Kidney epithelial cell (primary cell): Measurements from ENCODE around the gene SHISA8. TPM values are rescaled to one million over a fixed set of nuclear protein-coding genes. Genes with fewer than 3 reads are reported as not detected.
"Not testable (repeated sequence)": the region's sequence is repeated elsewhere in the genome, so short reads cannot be mapped to it uniquely, and the experiment has no call there.

Experiments
- DNase-seq: peaks from one replicate; pipeline ENCODE4 v3.0.0-alpha.2; 2010; ENCODE audit warnings: low read depth
- H3K27me3 ChIP-seq: 2 replicates; pipeline ENCODE4 v1.6.0; 2011; ENCODE audit warnings: low read length; ENCODE audit not compliant: control insufficient read depth, insufficient read depth
- H3K36me3 ChIP-seq: 2 replicates; pipeline ENCODE4 v1.5.1; 2011; ENCODE audit warnings: low read length; ENCODE audit not compliant: control insufficient read depth, insufficient read depth
- H3K4me3 ChIP-seq: 2 replicates; pipeline ENCODE4 v1.5.1; 2011; ENCODE audit warnings: low read depth, mild to moderate bottlenecking, control low read depth, low read length
- total RNA-seq: library from RNA; depleted of rRNA; stranded (reverse); fragments of >200 nt; gene quantifications from 2 replicates; pipeline ENCODE4 v1.2.3, GENCODE V29; 2015
- TF ChIP-seq, protein P1 (sequence below): IDR thresholded peaks from 2 replicates; pipeline ENCODE4 v1.5.1; 2011; ENCODE audit warnings: mild to moderate bottlenecking, moderate library complexity, low read length, control low read depth, inconsistent platforms; ENCODE audit not compliant: insufficient read depth, poor library complexity, severe bottlenecking

SHISA8 gene
- total RNA-seq, 1 donor from 2014 or later = not detected

DNA sequence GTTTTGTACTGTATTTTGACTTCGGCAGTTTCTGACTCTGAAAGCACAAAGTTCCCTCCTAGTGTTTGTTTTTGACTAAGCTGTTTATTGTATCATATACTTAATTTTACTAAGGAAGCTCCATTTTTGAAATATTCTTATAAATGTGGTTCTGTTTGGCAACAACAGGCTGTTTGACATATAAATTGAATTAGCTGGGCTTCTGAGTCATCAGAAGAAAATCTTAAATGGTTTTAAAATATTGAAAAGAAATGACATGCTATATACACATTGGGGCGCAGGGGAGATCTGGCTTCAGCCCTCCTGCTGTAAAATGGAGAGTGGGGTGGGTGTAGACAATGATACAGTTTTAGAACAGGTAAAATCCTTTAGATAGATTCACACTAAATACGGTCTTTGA is 38.6 kb downstream of the SHISA8 start:
- Histone ChIP-seq H3K4me3 (no peak overlapping the region), H3K27me3 (no peaks in the 10 kb centered on the region), H3K36me3 (peaks cover 5% of the 10 kb centered on the region)
- no peak for DNase-seq
- TF ChIP-seq, protein P1, sequence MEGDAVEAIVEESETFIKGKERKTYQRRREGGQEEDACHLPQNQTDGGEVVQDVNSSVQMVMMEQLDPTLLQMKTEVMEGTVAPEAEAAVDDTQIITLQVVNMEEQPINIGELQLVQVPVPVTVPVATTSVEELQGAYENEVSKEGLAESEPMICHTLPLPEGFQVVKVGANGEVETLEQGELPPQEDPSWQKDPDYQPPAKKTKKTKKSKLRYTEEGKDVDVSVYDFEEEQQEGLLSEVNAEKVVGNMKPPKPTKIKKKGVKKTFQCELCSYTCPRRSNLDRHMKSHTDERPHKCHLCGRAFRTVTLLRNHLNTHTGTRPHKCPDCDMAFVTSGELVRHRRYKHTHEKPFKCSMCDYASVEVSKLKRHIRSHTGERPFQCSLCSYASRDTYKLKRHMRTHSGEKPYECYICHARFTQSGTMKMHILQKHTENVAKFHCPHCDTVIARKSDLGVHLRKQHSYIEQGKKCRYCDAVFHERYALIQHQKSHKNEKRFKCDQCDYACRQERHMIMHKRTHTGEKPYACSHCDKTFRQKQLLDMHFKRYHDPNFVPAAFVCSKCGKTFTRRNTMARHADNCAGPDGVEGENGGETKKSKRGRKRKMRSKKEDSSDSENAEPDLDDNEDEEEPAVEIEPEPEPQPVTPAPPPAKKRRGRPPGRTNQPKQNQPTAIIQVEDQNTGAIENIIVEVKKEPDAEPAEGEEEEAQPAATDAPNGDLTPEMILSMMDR = no peak

DNA sequence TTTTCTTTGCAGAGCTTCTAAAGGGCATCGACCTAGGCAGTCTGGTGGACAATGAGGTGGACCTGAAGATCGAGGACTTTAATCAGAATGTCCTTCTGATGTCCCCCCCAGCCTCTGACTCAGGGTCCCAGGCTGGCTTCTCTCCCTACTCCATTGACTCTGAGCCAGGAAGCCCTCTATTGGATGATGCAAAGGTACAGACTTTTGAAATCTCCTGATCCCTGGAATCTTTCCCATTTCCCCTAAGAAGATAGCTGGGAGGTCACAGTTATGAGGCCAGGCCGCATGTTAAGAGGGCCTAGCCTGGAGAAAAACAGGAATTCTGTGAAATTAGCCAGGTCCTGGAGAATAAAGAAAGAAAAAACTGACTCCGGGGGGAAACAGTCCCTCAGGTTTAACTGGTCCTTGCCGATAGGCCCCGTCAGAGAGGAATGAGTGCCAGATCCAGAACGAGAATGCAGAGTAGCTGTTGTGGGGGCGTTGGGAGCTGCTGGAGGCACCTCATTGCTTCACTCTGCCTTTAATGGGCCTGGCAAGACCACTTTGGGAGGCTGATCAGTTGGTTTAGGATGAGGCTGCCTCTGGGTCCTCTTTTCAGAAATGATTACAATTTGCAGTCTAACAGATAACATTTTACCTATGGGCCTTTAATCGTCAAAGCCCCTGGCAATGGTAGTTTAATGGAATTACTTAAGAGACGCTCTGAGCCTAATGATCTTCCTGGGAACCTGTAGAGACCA is 39.2 kb downstream of the SHISA8 start:
- TF ChIP-seq, protein P1 = no peak
- no peak for DNase-seq
- Histone ChIP-seq H3K27me3 (no peaks in the 10 kb centered on the region), H3K36me3 (peaks cover 4% of the 10 kb centered on the region), H3K4me3 (no peak overlapping the region)

DNA sequence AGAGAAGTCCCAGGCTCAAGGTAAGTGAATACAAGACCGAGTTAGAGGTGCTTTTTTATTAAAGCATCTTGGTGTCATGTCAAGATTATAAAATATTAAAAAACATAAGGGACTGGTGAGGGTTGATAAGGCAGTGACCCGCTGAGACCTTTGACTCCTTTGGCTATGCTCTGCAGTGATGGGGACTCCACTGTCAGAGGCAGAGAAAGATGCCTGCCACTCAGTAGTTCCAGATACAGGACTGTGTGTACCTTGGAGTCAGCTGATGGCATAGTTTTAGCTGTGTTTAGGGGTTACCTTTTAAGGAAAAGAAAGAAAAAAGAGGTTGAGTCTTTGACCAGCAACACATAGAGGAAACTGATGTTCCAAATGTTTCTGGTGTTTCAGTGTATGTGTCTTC is 40.8 kb downstream of the SHISA8 start:
- Histone ChIP-seq H3K4me3 (no peak overlapping the region), H3K27me3 (no peaks in the 10 kb centered on the region), H3K36me3 (peaks cover 4% of the 10 kb centered on the region)
- no peak for DNase-seq
- TF ChIP-seq, protein P1 = no peak

DNA sequence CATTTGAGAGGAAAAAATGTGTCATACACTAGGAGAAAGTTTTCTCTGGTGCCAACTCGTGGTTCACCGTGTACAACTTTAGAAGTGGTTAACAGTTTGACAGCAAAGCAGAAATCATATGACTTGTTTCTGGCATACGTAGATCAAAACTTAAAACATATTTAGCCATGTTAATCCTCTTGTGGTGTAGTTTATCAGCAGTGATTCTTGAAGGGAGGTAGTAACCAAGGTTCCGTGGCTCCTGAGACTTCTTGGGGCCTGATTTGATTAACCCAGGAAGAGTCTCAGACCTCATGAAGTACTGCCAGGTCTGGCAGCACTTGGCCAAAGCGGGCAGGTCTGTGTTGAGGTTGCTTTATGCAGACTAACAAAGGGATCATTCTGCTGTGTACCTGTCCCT is 41.5 kb downstream of the SHISA8 start:
- Histone ChIP-seq H3K36me3 (peaks cover 4% of the 10 kb centered on the region), H3K27me3 (no peaks in the 10 kb centered on the region), H3K4me3 (no peak overlapping the region)
- TF ChIP-seq, protein P1 = no peak
- no peak for DNase-seq

DNA sequence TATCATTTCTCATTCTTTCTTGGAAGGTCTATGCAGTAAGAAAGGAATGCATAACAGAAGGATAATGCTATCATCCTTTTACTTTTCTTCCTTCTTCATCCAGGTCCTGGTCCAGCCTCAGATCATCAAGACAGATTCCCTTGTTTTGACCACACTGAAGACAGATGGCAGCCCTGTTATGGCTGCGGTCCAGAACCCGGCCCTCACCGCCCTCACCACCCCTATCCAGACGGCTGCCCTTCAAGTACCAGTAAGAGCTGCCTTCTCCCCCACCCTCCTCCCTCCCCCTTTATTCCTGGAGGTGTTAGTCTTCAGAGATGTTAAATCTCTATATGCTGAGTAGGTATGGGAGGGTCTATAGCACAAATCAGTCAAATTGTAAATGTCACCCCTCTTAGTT is 44.1 kb downstream of the SHISA8 start:
- no peaks in the 10 kb centered on the region for H3K27me3 ChIP-seq
- no peak overlapping the region for H3K4me3 ChIP-seq
- TF ChIP-seq, protein P1 = no peak
- peaks cover 4% of the 10 kb centered on the region for H3K36me3 ChIP-seq
- DNase-seq = no peak

DNA sequence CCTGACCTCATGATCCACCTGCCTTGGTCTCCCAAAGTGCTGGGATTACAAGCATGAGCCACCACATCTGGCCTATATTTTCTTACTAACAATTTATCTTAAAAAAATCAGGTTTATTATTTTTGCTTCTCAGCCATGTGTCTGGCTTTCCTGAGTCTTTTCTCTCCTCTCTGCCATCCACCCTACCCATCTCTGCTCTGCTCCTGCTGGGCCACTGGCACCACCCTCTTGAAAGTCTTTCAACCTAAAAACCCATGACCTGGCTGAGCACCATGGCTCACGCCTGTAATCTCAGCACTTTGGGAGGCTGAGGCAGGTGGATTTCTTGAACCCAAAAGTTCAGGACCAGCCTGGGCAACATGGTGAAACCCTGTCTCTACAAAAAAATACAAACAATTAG is 44.8 kb downstream of the SHISA8 start:
- DNase-seq, H3K36me3 ChIP-seq, H3K27me3 ChIP-seq, H3K4me3 ChIP-seq: not testable (repeated sequence)
